HepG2 (cell line): ENCODE data around the gene CD28. TPM values are rescaled to one million over a fixed set of nuclear protein-coding genes. Genes with fewer than 3 reads are reported as not detected.

Experiments used
- ATAC-seq: fragments of 200-7000 bp; cut with Tn5 transposase; 3 replicates; pipeline ENCODE4 v1.9.1; 2020; ENCODE audit warnings: mild to moderate bottlenecking, moderate library complexity
- BruUV-seq: library from RNA; stranded (reverse); fragments of 400-500 nt; replicated peaks from 2 replicates; lab custom pipeline; 2021; lab: Mats Ljungman, UMichigan
- CTCF ChIA-PET: fragments of 300-600 bp; formaldehyde crosslinking; extraction: SDS; loops from one replicate; lab custom pipeline; 2021; ENCODE audit warnings: low total read pairs, inconsistent platforms, low intra/inter-chr PET ratio; lab: Yijun Ruan, JAX
- POLR2A ChIA-PET: fragments of 350-600 bp; sonication (Branson Sonifier 250); formaldehyde crosslinking; loops from one replicate; lab custom pipeline; 2020; ENCODE audit warnings: antibody characterized with exemption, inconsistent platforms; lab: Yijun Ruan, JAX
- DNase-seq: peaks from one replicate; pipeline ENCODE4 v3.0.0-alpha.2; 2015; ENCODE audit warnings: low spot score
- FAIRE-seq: peaks from 3 replicates; lab custom pipeline; 2011; peaks lifted over from hg19 to GRCh38; lab: Jason Lieb, UNC
- H2AFZ ChIP-seq: one replicate; pipeline ENCODE4 v1.6.1; 2011; ENCODE audit warnings: low read length, inconsistent platforms
- H3K27ac ChIP-seq: fragments of 300-600 bp; 3 replicates; pipeline ENCODE4 v1.8.0; 2011; ENCODE audit warnings: mixed run types, mild to moderate bottlenecking, mixed read lengths, low read length, inconsistent platforms; ENCODE audit not compliant: insufficient read depth; ENCODE audit errors: extremely low read length
- H3K27me3 ChIP-seq, 2 experiments: fragments of 200-600 bp in 1 of 2; 2 replicates in 1 of 2; 3 replicates in 1 of 2; pipeline versions ENCODE4 v1.6.0 to v1.8.0; 2011; ENCODE audit warnings: low read length in 2 of 2, mild to moderate bottlenecking in 2 of 2, moderate library complexity in 2 of 2, inconsistent platforms in 1 of 2; ENCODE audit not compliant: insufficient read depth in 2 of 2, control insufficient read depth in 1 of 2
- H3K36me3 ChIP-seq, 2 experiments: fragments of 200-600 bp in 1 of 2; replicated peaks in 1 of 2; 2 replicates in 1 of 2; 3 replicates in 1 of 2; pipeline versions ENCODE4 v1.5.1 to v1.8.0; 2011; ENCODE audit warnings: low read length in 2 of 2, inconsistent platforms in 1 of 2; ENCODE audit not compliant: insufficient read depth in 2 of 2, control insufficient read depth in 1 of 2
- H3K4me1 ChIP-seq: 2 replicates; pipeline ENCODE4 v1.5.1; 2012; ENCODE audit warnings: low read length, inconsistent platforms; ENCODE audit not compliant: insufficient read depth
- H3K4me2 ChIP-seq: 2 replicates; pipeline ENCODE4 v1.6.0; 2011; ENCODE audit warnings: low read depth, low read length, inconsistent platforms
- H3K4me3 ChIP-seq, 3 experiments: fragments of 200-600 bp in 1 of 3; sonication (generic), shearing (Covaris generic) in 1 of 3; replicated peaks in 1 of 3; 2 replicates each; pipeline ENCODE4 v1.5.1; 2011 to 2016; ENCODE audit warnings: low read length in 3 of 3, inconsistent platforms in 2 of 3, low read depth in 2 of 3, mild to moderate bottlenecking in 2 of 3, control low read depth in 1 of 3, mixed read lengths in 1 of 3; ENCODE audit not compliant: insufficient read depth in 1 of 3
- H3K79me2 ChIP-seq: one replicate; pipeline ENCODE4 v1.6.1; 2011; ENCODE audit warnings: low read length, inconsistent platforms; ENCODE audit not compliant: insufficient read depth
- H3K9ac ChIP-seq: 2 replicates; pipeline ENCODE4 v1.6.0; 2011; ENCODE audit warnings: mild to moderate bottlenecking, low read depth, low read length, inconsistent platforms; ENCODE audit not compliant: insufficient read depth
- H3K9me3 ChIP-seq: 2 replicates; pipeline ENCODE4 v1.5.1; 2012; ENCODE audit warnings: mild to moderate bottlenecking, low read length
- H4K20me1 ChIP-seq: 2 replicates; pipeline ENCODE4 v1.6.0; 2011; ENCODE audit warnings: inconsistent platforms, mild to moderate bottlenecking, low read length, moderate library complexity; ENCODE audit not compliant: insufficient read depth
- FOXK1 ChIP-seq: sonication (generic); formaldehyde crosslinking; IDR thresholded peaks from 2 replicates; pipeline ENCODE4 v1.4.0; 2020; ENCODE audit warnings: low read depth, missing genetic modification reagents, borderline replicate concordance
- MAFF ChIP-seq: IDR thresholded peaks from 2 replicates; pipeline ENCODE4 v1.6.1; 2011; ENCODE audit warnings: low read depth, low read length, improper control_type of control experiment
- MAFK ChIP-seq, 2 experiments: IDR thresholded peaks in 1 of 2; conservative IDR thresholded peaks in 1 of 2; 2 replicates each; pipeline ENCODE4 v1.6.1; 2011; ENCODE audit warnings: improper control_type of control experiment in 2 of 2, low read length in 2 of 2
- NFE2 ChIP-seq: sonication (generic); formaldehyde crosslinking; IDR thresholded peaks from 2 replicates; pipeline ENCODE4 v1.4.0; 2020; ENCODE audit warnings: missing genetic modification reagents
- NFE2L2 ChIP-seq: fragments of 150-350 bp; IDR thresholded peaks from 2 replicates; pipeline ENCODE4 v1.6.1; 2014; ENCODE audit warnings: low read length
- PRMT3 ChIP-seq: sonication (generic); formaldehyde crosslinking; IDR thresholded peaks from 2 replicates; pipeline ENCODE4 v1.8.1; 2022; ENCODE audit warnings: low read depth, mild to moderate bottlenecking, moderate library complexity, missing genetic modification reagents, borderline replicate concordance
- ZMAT3 ChIP-seq: sonication (generic); formaldehyde crosslinking; conservative IDR thresholded peaks from 2 replicates; pipeline ENCODE4 v1.7.0; 2021; ENCODE audit warnings: missing genetic modification reagents
- WGBS: methylation state at CpG from one replicate; pipeline ENCODE4 v1.1.6; 2017; ENCODE audit warnings: low lambda C conversion rate; 5-methylcytosine and 5-hydroxymethylcytosine counted together
- in situ Hi-C: cut with HindIII; loops from 2 replicates; pipeline ENCODE4 v1.10.0; 2017; ENCODE audit warnings: low pct_unique_long_range_greater_than_20kb; ENCODE audit not compliant: extremely low pct_ligation_motif_present
- intact Hi-C: fragments of 100-400 bp; cut with micrococcal nuclease; formaldehyde crosslinking; loops from one replicate; pipeline ENCODE4 v1.10.0; 2022; ENCODE audit not compliant: unreplicated experiment
- polyA plus RNA-seq, 8 experiments: library from polyadenylated mRNA; depleted of rRNA in 3 of 8; stranded (reverse) in 7 of 8; unstranded in 1 of 8; fragments of >200 nt; fragmentation: Illumina TruSeq in 4 of 8; extraction: Trizol in 4 of 8; gene quantifications; 2 replicates each; pipeline versions ENCODE4 v1.2.1 to v1.2.3, GENCODE V29; 2011 to 2016; ENCODE audit warnings: low read depth in 4 of 8, missing spikeins in 1 of 8, mixed read lengths in 1 of 8; ENCODE audit not compliant: insufficient read depth in 1 of 8
- total RNA-seq, 5 experiments: library from RNA; depleted of rRNA; stranded (reverse); fragments of >200 nt; fragmentation: Illumina TruSeq; extraction: Trizol; gene quantifications; 2 replicates each; pipeline ENCODE4 v1.2.3, GENCODE V29; 2016; ENCODE audit warnings: low read depth in 1 of 5
- TF ChIP-seq, protein P1 (sequence below): sonication (generic); formaldehyde crosslinking; IDR thresholded peaks from 2 replicates; pipeline ENCODE4 v1.5.0; 2020; ENCODE audit warnings: mild to moderate bottlenecking, missing genetic modification reagents

Gene CD28
- total and polyA plus RNA-seq, 2 of the 13 experiments (the other 11 are each of a cell fraction or from before 2014, with no cell fraction given) = not detected

GRCh38 chr2:203667838-203668237 lies 38.6 kb upstream of the CD28 start (continued):
- TF ChIP-seq ZMAT3 (no peak), FOXK1 (CRISPR knock-in tag) (no peak)

- in situ Hi-C loops (loop anchor here (25.0 kb wide), 1 partner anchor 433 kb away; the partner anchor contains the start of gene CYP20A1), intact Hi-C loops (no loop called here)
- DNase-seq = no peak
- no peaks in the 10 kb centered on the region for H3K27me3 ChIP-seq
- no peak overlapping the region for H3K27ac ChIP-seq
- 52% methylated on average over 2 of the region's 2 CpGs for WGBS
- no peak overlapping the region for H3K9ac ChIP-seq
- no peaks in the 10 kb centered on the region for H3K79me2 ChIP-seq
- no peaks in the 10 kb centered on the region for H3K36me3 ChIP-seq
- H2AFZ ChIP-seq = no peak overlapping the region
- TF ChIP-seq MAFK (conservative IDR thresholded peaks at IDR 0.05 in 1 of 2, IDR thresholded peaks at IDR 0.05 in 1 of 2; ENCODE audit: low read length in 2 of 2) (peak; percentile 59 to 61), NFE2 (0 out of 2 replicates have a peak, but pooled peaks have one; percentile 26), PRMT3 (no peak), MAFF (peak; percentile 45; the same call in 1 of the 2 replicates), NFE2L2 (peak; percentile 91)
- TF ChIP-seq, protein P1, sequence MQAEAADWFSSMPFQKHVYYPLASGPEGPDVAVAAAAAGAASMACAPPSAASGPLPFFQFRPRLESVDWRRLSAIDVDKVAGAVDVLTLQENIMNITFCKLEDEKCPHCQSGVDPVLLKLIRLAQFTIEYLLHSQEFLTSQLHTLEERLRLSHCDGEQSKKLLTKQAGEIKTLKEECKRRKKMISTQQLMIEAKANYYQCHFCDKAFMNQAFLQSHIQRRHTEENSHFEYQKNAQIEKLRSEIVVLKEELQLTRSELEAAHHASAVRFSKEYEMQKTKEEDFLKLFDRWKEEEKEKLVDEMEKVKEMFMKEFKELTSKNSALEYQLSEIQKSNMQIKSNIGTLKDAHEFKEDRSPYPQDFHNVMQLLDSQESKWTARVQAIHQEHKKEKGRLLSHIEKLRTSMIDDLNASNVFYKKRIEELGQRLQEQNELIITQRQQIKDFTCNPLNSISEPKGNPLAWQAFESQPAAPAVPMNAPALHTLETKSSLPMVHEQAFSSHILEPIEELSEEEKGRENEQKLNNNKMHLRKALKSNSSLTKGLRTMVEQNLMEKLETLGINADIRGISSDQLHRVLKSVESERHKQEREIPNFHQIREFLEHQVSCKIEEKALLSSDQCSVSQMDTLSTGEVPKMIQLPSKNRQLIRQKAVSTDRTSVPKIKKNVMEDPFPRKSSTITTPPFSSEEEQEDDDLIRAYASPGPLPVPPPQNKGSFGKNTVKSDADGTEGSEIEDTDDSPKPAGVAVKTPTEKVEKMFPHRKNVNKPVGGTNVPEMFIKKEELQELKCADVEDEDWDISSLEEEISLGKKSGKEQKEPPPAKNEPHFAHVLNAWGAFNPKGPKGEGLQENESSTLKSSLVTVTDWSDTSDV = no peak
- H3K9me3 ChIP-seq = no peaks in the 10 kb centered on the region
- CTCF ChIA-PET = no interaction called here
- no peak overlapping the region for H3K4me3 ChIP-seq
- no peak overlapping the region for H3K4me2 ChIP-seq
- peaks cover 2% of the 10 kb centered on the region for H3K4me1 ChIP-seq
- BruUV-seq = no TSS peak
- no peak for FAIRE-seq
- POLR2A ChIA-PET = no interaction called here
- ATAC-seq = no peak
- no peaks in the 10 kb centered on the region for H4K20me1 ChIP-seq
Measured at GRCh38 chr2:203669820-203670219, 36.6 kb upstream of the CD28 start.
